A673 (cell line): Measurements from ENCODE around the gene TULP3. TPM values are rescaled to one million over a fixed set of nuclear protein-coding genes. Genes with fewer than 3 reads are reported as not detected.
A peak's percentile ranks its signal among the peaks of the same experiment; 100 is the strongest.

Source experiments
- BruUV-seq: library from RNA; stranded (reverse); fragments of 400-500 nt; replicated peaks from 2 replicates; lab custom pipeline; 2021; lab: Mats Ljungman, UMichigan
- CTCF ChIA-PET: fragments of 300-600 bp; sonication (Branson Sonifier 250); formaldehyde crosslinking; loops from one replicate; lab custom pipeline; 2022; ENCODE audit warnings: antibody characterized with exemption; lab: Charles Lee
- POLR2A ChIA-PET: fragments of 300-600 bp; sonication (Branson Sonifier 250); formaldehyde crosslinking; loops from one replicate; lab custom pipeline; 2022; ENCODE audit warnings: antibody characterized with exemption; ENCODE audit not compliant: low non-redundant PET; lab: Charles Lee
- DNase-seq: peaks from one replicate; pipeline ENCODE4 v3.0.0-alpha.2; 2015; ENCODE audit warnings: low spot score
- H3K27ac ChIP-seq: fragments of 200-600 bp; sonication (generic); 2 replicates; pipeline ENCODE4 v1.5.1; 2016; ENCODE audit warnings: mixed run types, low read depth, mild to moderate bottlenecking, mixed read lengths, antibody characterized with exemption, low read length; ENCODE audit not compliant: poor library complexity, severe bottlenecking
- H3K27me3 ChIP-seq: fragments of 200-600 bp; sonication (generic); replicated peaks from 2 replicates; pipeline ENCODE4 v1.6.1; 2017; ENCODE audit warnings: mixed run types, low read depth, mild to moderate bottlenecking, mixed read lengths, antibody characterized with exemption, low read length; ENCODE audit not compliant: insufficient read depth, poor library complexity
- H3K36me3 ChIP-seq: fragments of 200-600 bp; sonication (generic); 2 replicates; pipeline ENCODE4 v1.6.1; 2016; ENCODE audit warnings: mixed run types, mild to moderate bottlenecking, mixed read lengths, antibody characterized with exemption, low read length; ENCODE audit not compliant: insufficient read depth, poor library complexity, severe bottlenecking
- H3K4me1 ChIP-seq: fragments of 200-600 bp; sonication (generic); 2 replicates; pipeline ENCODE4 v1.6.1; 2017; ENCODE audit warnings: mixed run types, mild to moderate bottlenecking, mixed read lengths, antibody characterized with exemption, low read length; ENCODE audit not compliant: insufficient read depth, poor library complexity, severe bottlenecking
- H3K4me3 ChIP-seq: fragments of 200-600 bp; sonication (generic); 2 replicates; pipeline ENCODE4 v1.5.1; 2016; ENCODE audit warnings: low read depth, mixed run types, mild to moderate bottlenecking, mixed read lengths, low read length; ENCODE audit not compliant: poor library complexity, severe bottlenecking
- H3K9me3 ChIP-seq: fragments of 200-600 bp; sonication (generic); 2 replicates; pipeline ENCODE4 v1.6.1; 2016; ENCODE audit warnings: mixed run types, low read depth, mild to moderate bottlenecking, mixed read lengths, antibody characterized with exemption, low read length; ENCODE audit not compliant: poor library complexity, severe bottlenecking
- EZH2 ChIP-seq: fragments of 200-600 bp; sonication (generic); IDR thresholded peaks from 2 replicates; pipeline ENCODE4 v1.6.1; 2017; ENCODE audit warnings: borderline replicate concordance, low read depth, mild to moderate bottlenecking, mixed read lengths, antibody characterized with exemption, low read length; ENCODE audit not compliant: poor library complexity, severe bottlenecking
- intact Hi-C: fragments of 100-400 bp; cut with micrococcal nuclease; formaldehyde crosslinking; loops from one replicate; pipeline ENCODE4 v1.10.0; 2022; ENCODE audit not compliant: unreplicated experiment
- total RNA-seq: library from RNA; stranded (reverse); gene quantifications from 2 replicates; pipeline ENCODE4 v1.2.3, GENCODE V29; 2021
- TF ChIP-seq, protein P1 (sequence below): fragments of 300-800, 200-600 bp; sonication (generic); conservative IDR thresholded peaks from 2 replicates; pipeline ENCODE4 v1.5.1; 2017; ENCODE audit warnings: low read depth, mild to moderate bottlenecking, antibody characterized with exemption, low read length, moderate library complexity, mixed read lengths

Gene TULP3
- total RNA-seq, 1 experiment from 2014 or later, result 48.1 TPM

GRCh38 chr12:2958432-2959191 is 67.9 kb downstream of the TULP3 start:
- H3K27me3 ChIP-seq, result no peaks in the 10 kb centered on the region
- no TSS peak for BruUV-seq
- no peaks in the 10 kb centered on the region for H3K9me3 ChIP-seq
- POLR2A ChIA-PET, result no interaction called here
- peak; percentile 88 for DNase-seq
- intact Hi-C loops, result loop anchor here (1.0 kb wide), 1 partner anchor 68 kb away; the partner anchor contains the start of gene TULP3
- TF ChIP-seq EZH2, result no peak
- TF ChIP-seq, protein P1, sequence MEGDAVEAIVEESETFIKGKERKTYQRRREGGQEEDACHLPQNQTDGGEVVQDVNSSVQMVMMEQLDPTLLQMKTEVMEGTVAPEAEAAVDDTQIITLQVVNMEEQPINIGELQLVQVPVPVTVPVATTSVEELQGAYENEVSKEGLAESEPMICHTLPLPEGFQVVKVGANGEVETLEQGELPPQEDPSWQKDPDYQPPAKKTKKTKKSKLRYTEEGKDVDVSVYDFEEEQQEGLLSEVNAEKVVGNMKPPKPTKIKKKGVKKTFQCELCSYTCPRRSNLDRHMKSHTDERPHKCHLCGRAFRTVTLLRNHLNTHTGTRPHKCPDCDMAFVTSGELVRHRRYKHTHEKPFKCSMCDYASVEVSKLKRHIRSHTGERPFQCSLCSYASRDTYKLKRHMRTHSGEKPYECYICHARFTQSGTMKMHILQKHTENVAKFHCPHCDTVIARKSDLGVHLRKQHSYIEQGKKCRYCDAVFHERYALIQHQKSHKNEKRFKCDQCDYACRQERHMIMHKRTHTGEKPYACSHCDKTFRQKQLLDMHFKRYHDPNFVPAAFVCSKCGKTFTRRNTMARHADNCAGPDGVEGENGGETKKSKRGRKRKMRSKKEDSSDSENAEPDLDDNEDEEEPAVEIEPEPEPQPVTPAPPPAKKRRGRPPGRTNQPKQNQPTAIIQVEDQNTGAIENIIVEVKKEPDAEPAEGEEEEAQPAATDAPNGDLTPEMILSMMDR, result no peak
- H3K27ac ChIP-seq, result peak overlapping the region; percentile 69
- no peaks in the 10 kb centered on the region for H3K36me3 ChIP-seq
- H3K4me1 ChIP-seq, result peaks cover 24% of the 10 kb centered on the region
- H3K4me3 ChIP-seq, result peak overlapping the region; percentile 71
- CTCF ChIA-PET, result interaction anchor here (0.6 to 0.7 kb wide), 2 partner anchors 10 to 14 kb away, joined by 3 read pairs; no protein-coding TSS in a partner anchor

GRCh38 chr12:2959192-2959504 is 68.5 kb downstream of the TULP3 start, which contains the start of gene TEAD4:
Gene TEAD4, plus strand, starts transcription at chr12:2959397.
- no TSS peak for BruUV-seq
- no peak for TF ChIP-seq EZH2
- TF ChIP-seq, protein P1, result no peak
- Histone ChIP-seq H3K9me3 (no peaks in the 10 kb centered on the region), H3K36me3 (no peaks in the 10 kb centered on the region), H3K27me3 (no peaks in the 10 kb centered on the region), H3K27ac (peak within 1 kb of the TSS; percentile 69), H3K4me1 (peaks cover 24% of the 10 kb centered on the region), H3K4me3 (peak within 1 kb of the TSS; percentile 71)
- CTCF ChIA-PET, result interaction anchor here (0.7 kb wide), 1 partner anchor 15 kb away, joined by 3 read pairs; no protein-coding TSS in a partner anchor
- peak; percentile 87 for DNase-seq
- intact Hi-C loops, result no loop called here
- POLR2A ChIA-PET, result no interaction called here

- CTCF ChIA-PET, result no interaction called here
- Histone ChIP-seq H3K9me3 (no peaks in the 10 kb centered on the region), H3K4me3 (peak overlapping the region; percentile 71), H3K4me1 (peaks cover 24% of the 10 kb centered on the region), H3K36me3 (no peaks in the 10 kb centered on the region), H3K27me3 (no peaks in the 10 kb centered on the region), H3K27ac (peak overlapping the region; percentile 65)
- DNase-seq, result peak; percentile 72
- TF ChIP-seq, protein P1, result 0 out of 2 replicates have a peak, but pooled peaks have one; percentile 12
- no peak for TF ChIP-seq EZH2
- no TSS peak for BruUV-seq
- POLR2A ChIA-PET, result no interaction called here
- intact Hi-C loops, result no loop called here
These were observed 69.1 kb downstream of the TULP3 start for GRCh38 chr12:2959505-2960389.
